WTC11 (cell line): ENCODE measurements around the gene SLC37A1. TPM values are rescaled to one million over a fixed set of nuclear protein-coding genes. Genes with fewer than 3 reads are reported as not detected.

Experiments
- ATAC-seq: fragments of 200-7000 bp; cut with Tn5 transposase; 2 replicates; pipeline ENCODE4 v1.10.0; 2021; ENCODE audit warnings: mild to moderate bottlenecking, moderate library complexity
- CTCF ChIA-PET: fragments of 300-600 bp; sonication (Branson Sonifier 250); formaldehyde crosslinking; loops from one replicate; lab custom pipeline; 2021; ENCODE audit warnings: antibody characterized with exemption; lab: Charles Lee
- POLR2A ChIA-PET: fragments of 350-600 bp; sonication (Branson Sonifier 250); formaldehyde crosslinking; loops from one replicate; lab custom pipeline; 2021; ENCODE audit warnings: antibody characterized with exemption; lab: Charles Lee
- DNase-seq: peaks from one replicate; pipeline ENCODE4 v3.0.0; 2021; ENCODE audit warnings: low spot score
- H3K27ac Mint-ChIP-seq: 2 replicates; pipeline ENCODE4 v1.8.0; 2021; ENCODE audit warnings: mixed read lengths
- H3K27me3 Mint-ChIP-seq: 2 replicates; pipeline ENCODE4 v1.8.0; 2021; ENCODE audit warnings: low read depth, mild to moderate bottlenecking, moderate library complexity, mixed read lengths
- H3K36me3 Mint-ChIP-seq: 2 replicates; pipeline ENCODE4 v1.8.0; 2021; ENCODE audit warnings: mixed read lengths
- H3K4me1 Mint-ChIP-seq: 2 replicates; pipeline ENCODE4 v1.8.0; 2022; ENCODE audit warnings: mixed read lengths
- H3K4me3 Mint-ChIP-seq: 2 replicates; pipeline ENCODE4 v1.8.0; 2021; ENCODE audit warnings: mild to moderate bottlenecking, moderate library complexity, mixed read lengths
- H3K9me3 Mint-ChIP-seq: 2 replicates; pipeline ENCODE4 v1.8.0; 2021; ENCODE audit warnings: mixed read lengths
- ATF1 ChIP-seq: sonication (generic); formaldehyde crosslinking; IDR thresholded peaks from 2 replicates; pipeline ENCODE4 v1.8.1; 2023; ENCODE audit warnings: mild to moderate bottlenecking, moderate library complexity, missing genetic modification reagents
- ETV6 ChIP-seq: sonication (generic); formaldehyde crosslinking; IDR thresholded peaks from 2 replicates; pipeline ENCODE4 v1.8.1; 2022; ENCODE audit warnings: mild to moderate bottlenecking, missing genetic modification reagents
- GTF2I ChIP-seq: fragments of 250-450 bp; sonication (Bioruptor Pico); conservative IDR thresholded peaks from 2 replicates; pipeline ENCODE4 v1.4.0; 2021; ENCODE audit warnings: mild to moderate bottlenecking
- HMGA2 ChIP-seq: fragments of 250-450 bp; sonication (Bioruptor Pico); IDR thresholded peaks from 2 replicates; pipeline ENCODE4 v1.4.0; 2021; ENCODE audit warnings: mild to moderate bottlenecking, moderate library complexity
- JUN ChIP-seq: sonication (generic); formaldehyde crosslinking; IDR thresholded peaks from 2 replicates; pipeline ENCODE4 v1.8.0; 2023; ENCODE audit warnings: mild to moderate bottlenecking, missing genetic modification reagents
- SOX15 ChIP-seq: fragments of 250-450 bp; sonication (Bioruptor Pico); IDR thresholded peaks from 2 replicates; pipeline ENCODE4 v1.9.0; 2021; ENCODE audit warnings: mild to moderate bottlenecking
- ZNF121 ChIP-seq: sonication (generic); formaldehyde crosslinking; IDR thresholded peaks from 2 replicates; pipeline ENCODE4 v1.8.0; 2023; ENCODE audit warnings: missing genetic modification reagents
- ZNF232 ChIP-seq: sonication (generic); formaldehyde crosslinking; IDR thresholded peaks from 2 replicates; pipeline ENCODE4 v1.8.0; 2022; ENCODE audit warnings: mild to moderate bottlenecking, missing genetic modification reagents
- ZNF263 ChIP-seq: sonication (generic); formaldehyde crosslinking; IDR thresholded peaks from 2 replicates; pipeline ENCODE4 v1.8.1; 2022; ENCODE audit warnings: low read depth, mild to moderate bottlenecking, moderate library complexity, missing genetic modification reagents
- total RNA-seq: library from RNA; stranded (reverse); gene quantifications from 3 replicates; pipeline ENCODE4 v1.2.3, GENCODE V29; 2021
- TF ChIP-seq, protein P1 (sequence below): fragments of 250-450 bp; sonication (Bioruptor Pico); IDR thresholded peaks from 2 replicates; pipeline ENCODE4 v1.9.0; 2021; ENCODE audit warnings: moderate library complexity, mild to moderate bottlenecking, inconsistent platforms, borderline replicate concordance
- TF ChIP-seq, protein P2 (sequence below): fragments of 250-450 bp; sonication (Bioruptor Pico); IDR thresholded peaks from 2 replicates; pipeline ENCODE4 v1.9.0; 2021; ENCODE audit warnings: mild to moderate bottlenecking
- TF ChIP-seq, protein P3 (sequence below): sonication (generic); formaldehyde crosslinking; IDR thresholded peaks from 2 replicates; pipeline ENCODE4 v1.8.1; 2023; ENCODE audit warnings: mild to moderate bottlenecking, missing genetic modification reagents, moderate library complexity
- TF ChIP-seq, protein P4 (sequence below): sonication (generic); formaldehyde crosslinking; IDR thresholded peaks from 2 replicates; pipeline ENCODE4 v1.8.1; 2023; ENCODE audit warnings: mild to moderate bottlenecking, missing genetic modification reagents
- TF ChIP-seq, protein P5 (sequence below): sonication (generic); formaldehyde crosslinking; IDR thresholded peaks from 2 replicates; pipeline ENCODE4 v1.8.1; 2023; ENCODE audit warnings: mild to moderate bottlenecking, missing genetic modification reagents
- TF ChIP-seq, protein P6 (sequence below): sonication (generic); formaldehyde crosslinking; IDR thresholded peaks from 2 replicates; pipeline ENCODE4 v1.8.1; 2023; ENCODE audit warnings: mild to moderate bottlenecking, missing genetic modification reagents, borderline replicate concordance
- TF ChIP-seq, protein P7 (sequence below): sonication (generic); formaldehyde crosslinking; IDR thresholded peaks from 2 replicates; pipeline ENCODE4 v1.8.0; 2022; ENCODE audit warnings: mild to moderate bottlenecking, missing genetic modification reagents

The SLC37A1 gene
- total RNA-seq, 1 experiment from 2014 or later, result 22.7 TPM

DNA sequence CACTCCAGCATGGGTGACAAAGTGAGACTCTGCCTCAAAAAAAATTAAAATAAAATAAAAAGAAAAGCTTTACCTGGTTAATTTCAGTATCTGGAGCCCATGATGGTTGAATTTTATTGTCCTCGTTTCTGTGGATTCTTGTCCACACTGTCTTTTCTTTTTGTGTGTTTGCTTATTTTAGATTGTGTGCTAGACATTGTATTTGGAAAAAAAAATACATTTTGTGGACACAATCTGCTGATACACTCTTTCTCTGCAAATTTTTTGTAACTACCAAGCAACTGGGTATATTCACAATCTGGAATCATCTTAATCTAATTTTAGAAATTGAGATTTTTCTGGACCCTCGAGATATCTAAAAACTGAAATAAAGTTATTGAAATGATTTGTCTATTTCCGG, 98.2 kb downstream of the SLC37A1 start (continued):
- TF ChIP-seq, protein P1, sequence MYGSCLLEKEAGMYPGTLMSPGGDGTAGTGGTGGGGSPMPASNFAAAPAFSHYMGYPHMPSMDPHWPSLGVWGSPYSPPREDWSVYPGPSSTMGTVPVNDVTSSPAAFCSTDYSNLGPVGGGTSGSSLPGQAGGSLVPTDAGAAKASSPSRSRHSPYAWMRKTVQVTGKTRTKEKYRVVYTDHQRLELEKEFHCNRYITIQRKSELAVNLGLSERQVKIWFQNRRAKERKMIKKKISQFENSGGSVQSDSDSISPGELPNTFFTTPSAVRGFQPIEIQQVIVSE (CRISPR knock-in tag), result no peak
- no peak for TF ChIP-seq JUN (CRISPR knock-in tag)
- TF ChIP-seq, protein P2, sequence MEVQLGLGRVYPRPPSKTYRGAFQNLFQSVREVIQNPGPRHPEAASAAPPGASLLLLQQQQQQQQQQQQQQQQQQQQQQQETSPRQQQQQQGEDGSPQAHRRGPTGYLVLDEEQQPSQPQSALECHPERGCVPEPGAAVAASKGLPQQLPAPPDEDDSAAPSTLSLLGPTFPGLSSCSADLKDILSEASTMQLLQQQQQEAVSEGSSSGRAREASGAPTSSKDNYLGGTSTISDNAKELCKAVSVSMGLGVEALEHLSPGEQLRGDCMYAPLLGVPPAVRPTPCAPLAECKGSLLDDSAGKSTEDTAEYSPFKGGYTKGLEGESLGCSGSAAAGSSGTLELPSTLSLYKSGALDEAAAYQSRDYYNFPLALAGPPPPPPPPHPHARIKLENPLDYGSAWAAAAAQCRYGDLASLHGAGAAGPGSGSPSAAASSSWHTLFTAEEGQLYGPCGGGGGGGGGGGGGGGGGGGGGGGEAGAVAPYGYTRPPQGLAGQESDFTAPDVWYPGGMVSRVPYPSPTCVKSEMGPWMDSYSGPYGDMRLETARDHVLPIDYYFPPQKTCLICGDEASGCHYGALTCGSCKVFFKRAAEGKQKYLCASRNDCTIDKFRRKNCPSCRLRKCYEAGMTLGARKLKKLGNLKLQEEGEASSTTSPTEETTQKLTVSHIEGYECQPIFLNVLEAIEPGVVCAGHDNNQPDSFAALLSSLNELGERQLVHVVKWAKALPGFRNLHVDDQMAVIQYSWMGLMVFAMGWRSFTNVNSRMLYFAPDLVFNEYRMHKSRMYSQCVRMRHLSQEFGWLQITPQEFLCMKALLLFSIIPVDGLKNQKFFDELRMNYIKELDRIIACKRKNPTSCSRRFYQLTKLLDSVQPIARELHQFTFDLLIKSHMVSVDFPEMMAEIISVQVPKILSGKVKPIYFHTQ (CRISPR knock-in tag), result no peak

DNA sequence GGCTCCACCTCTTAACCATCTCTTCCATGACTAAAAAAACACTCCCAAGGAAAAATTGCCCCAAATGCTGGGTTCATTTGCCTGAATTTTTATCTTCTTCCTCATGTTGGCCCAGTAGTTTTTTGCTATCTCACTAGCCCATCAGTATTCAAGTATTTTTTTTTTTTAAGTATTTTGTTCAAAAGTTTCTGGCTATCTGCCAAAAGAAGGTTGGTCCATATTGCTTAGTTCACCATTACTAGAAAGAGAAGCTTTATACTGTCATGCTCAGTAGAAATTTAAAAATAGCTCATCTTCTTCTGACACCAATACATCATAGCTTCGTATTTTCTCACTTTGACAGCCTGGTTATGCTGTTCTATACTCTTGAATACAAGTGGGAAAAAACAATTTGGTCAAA, 98.7 kb downstream of the SLC37A1 start:
- no peak for TF ChIP-seq SOX15
- TF ChIP-seq, protein P3, sequence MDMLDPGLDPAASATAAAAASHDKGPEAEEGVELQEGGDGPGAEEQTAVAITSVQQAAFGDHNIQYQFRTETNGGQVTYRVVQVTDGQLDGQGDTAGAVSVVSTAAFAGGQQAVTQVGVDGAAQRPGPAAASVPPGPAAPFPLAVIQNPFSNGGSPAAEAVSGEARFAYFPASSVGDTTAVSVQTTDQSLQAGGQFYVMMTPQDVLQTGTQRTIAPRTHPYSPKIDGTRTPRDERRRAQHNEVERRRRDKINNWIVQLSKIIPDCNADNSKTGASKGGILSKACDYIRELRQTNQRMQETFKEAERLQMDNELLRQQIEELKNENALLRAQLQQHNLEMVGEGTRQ (CRISPR knock-in tag), result no peak
- TF ChIP-seq ETV6 (CRISPR knock-in tag), result no peak
- TF ChIP-seq, protein P4, sequence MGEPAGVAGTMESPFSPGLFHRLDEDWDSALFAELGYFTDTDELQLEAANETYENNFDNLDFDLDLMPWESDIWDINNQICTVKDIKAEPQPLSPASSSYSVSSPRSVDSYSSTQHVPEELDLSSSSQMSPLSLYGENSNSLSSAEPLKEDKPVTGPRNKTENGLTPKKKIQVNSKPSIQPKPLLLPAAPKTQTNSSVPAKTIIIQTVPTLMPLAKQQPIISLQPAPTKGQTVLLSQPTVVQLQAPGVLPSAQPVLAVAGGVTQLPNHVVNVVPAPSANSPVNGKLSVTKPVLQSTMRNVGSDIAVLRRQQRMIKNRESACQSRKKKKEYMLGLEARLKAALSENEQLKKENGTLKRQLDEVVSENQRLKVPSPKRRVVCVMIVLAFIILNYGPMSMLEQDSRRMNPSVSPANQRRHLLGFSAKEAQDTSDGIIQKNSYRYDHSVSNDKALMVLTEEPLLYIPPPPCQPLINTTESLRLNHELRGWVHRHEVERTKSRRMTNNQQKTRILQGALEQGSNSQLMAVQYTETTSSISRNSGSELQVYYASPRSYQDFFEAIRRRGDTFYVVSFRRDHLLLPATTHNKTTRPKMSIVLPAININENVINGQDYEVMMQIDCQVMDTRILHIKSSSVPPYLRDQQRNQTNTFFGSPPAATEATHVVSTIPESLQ (CRISPR knock-in tag), result no peak
- no peak for TF ChIP-seq HMGA2 (CRISPR knock-in tag)
- TF ChIP-seq, protein P5, sequence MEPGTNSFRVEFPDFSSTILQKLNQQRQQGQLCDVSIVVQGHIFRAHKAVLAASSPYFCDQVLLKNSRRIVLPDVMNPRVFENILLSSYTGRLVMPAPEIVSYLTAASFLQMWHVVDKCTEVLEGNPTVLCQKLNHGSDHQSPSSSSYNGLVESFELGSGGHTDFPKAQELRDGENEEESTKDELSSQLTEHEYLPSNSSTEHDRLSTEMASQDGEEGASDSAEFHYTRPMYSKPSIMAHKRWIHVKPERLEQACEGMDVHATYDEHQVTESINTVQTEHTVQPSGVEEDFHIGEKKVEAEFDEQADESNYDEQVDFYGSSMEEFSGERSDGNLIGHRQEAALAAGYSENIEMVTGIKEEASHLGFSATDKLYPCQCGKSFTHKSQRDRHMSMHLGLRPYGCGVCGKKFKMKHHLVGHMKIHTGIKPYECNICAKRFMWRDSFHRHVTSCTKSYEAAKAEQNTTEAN, result no peak
- TF ChIP-seq ZNF263, result no peak
- no peak for TF ChIP-seq ATF1 (CRISPR knock-in tag)
- TF ChIP-seq, protein P6, sequence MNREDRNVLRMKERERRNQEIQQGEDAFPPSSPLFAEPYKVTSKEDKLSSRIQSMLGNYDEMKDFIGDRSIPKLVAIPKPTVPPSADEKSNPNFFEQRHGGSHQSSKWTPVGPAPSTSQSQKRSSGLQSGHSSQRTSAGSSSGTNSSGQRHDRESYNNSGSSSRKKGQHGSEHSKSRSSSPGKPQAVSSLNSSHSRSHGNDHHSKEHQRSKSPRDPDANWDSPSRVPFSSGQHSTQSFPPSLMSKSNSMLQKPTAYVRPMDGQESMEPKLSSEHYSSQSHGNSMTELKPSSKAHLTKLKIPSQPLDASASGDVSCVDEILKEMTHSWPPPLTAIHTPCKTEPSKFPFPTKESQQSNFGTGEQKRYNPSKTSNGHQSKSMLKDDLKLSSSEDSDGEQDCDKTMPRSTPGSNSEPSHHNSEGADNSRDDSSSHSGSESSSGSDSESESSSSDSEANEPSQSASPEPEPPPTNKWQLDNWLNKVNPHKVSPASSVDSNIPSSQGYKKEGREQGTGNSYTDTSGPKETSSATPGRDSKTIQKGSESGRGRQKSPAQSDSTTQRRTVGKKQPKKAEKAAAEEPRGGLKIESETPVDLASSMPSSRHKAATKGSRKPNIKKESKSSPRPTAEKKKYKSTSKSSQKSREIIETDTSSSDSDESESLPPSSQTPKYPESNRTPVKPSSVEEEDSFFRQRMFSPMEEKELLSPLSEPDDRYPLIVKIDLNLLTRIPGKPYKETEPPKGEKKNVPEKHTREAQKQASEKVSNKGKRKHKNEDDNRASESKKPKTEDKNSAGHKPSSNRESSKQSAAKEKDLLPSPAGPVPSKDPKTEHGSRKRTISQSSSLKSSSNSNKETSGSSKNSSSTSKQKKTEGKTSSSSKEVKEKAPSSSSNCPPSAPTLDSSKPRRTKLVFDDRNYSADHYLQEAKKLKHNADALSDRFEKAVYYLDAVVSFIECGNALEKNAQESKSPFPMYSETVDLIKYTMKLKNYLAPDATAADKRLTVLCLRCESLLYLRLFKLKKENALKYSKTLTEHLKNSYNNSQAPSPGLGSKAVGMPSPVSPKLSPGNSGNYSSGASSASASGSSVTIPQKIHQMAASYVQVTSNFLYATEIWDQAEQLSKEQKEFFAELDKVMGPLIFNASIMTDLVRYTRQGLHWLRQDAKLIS (CRISPR knock-in tag), result no peak
- TF ChIP-seq GTF2I (CRISPR knock-in tag), result no peak
- TF ChIP-seq, protein P7, sequence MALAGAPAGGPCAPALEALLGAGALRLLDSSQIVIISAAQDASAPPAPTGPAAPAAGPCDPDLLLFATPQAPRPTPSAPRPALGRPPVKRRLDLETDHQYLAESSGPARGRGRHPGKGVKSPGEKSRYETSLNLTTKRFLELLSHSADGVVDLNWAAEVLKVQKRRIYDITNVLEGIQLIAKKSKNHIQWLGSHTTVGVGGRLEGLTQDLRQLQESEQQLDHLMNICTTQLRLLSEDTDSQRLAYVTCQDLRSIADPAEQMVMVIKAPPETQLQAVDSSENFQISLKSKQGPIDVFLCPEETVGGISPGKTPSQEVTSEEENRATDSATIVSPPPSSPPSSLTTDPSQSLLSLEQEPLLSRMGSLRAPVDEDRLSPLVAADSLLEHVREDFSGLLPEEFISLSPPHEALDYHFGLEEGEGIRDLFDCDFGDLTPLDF (CRISPR knock-in tag), result no peak
- TF ChIP-seq ZNF121 (CRISPR knock-in tag), result no peak
- TF ChIP-seq ZNF232 (CRISPR knock-in tag), result no peak
- no peak overlapping the region for H3K27ac Mint-ChIP-seq
- H3K4me1 Mint-ChIP-seq, result no peaks in the 10 kb centered on the region
- peaks cover 14% of the 10 kb centered on the region for H3K27me3 Mint-ChIP-seq
- CTCF ChIA-PET, result no interaction called here
- H3K4me3 Mint-ChIP-seq, result no peak overlapping the region
- peaks cover 4% of the 10 kb centered on the region; the same call in 1 of the 2 replicates for H3K36me3 Mint-ChIP-seq
- POLR2A ChIA-PET, result no interaction called here
- DNase-seq (no peak), ATAC-seq (no peak)
- H3K9me3 Mint-ChIP-seq, result peaks cover 27% of the 10 kb centered on the region
